ENCODE data around the gene ZNF831.

The ZNF831 gene

GRCh38 chr20:59165396-59165795, 1.8 kb downstream of the ZNF831 start:
- Histone ChIP-seq H3K4me3 (ENCODE audit: low read length) (peak overlapping the region; percentile 11), H3K36me3 (ENCODE audit: control insufficient read depth, insufficient read depth, low read length) (no peaks in the 10 kb centered on the region), H3K9ac (ENCODE audit: low read length) (no peak overlapping the region), H3K4me1 (ENCODE audit: control insufficient read depth, insufficient read depth, low read length) (no peaks in the 10 kb centered on the region), H3K27ac (ENCODE audit: low read depth, low read length) (no peak overlapping the region), H3K27me3 (ENCODE audit: control insufficient read depth, insufficient read depth, low read length) (no peaks in the 10 kb centered on the region)

- Histone ChIP-seq H3K4me1 (ENCODE audit: control insufficient read depth, insufficient read depth, low read length) (no peaks in the 10 kb centered on the region), H3K4me3 (ENCODE audit: low read length) (no peak overlapping the region), H3K9ac (ENCODE audit: low read length) (no peak overlapping the region), H3K27ac (ENCODE audit: low read depth, low read length) (no peak overlapping the region), H3K36me3 (ENCODE audit: control insufficient read depth, insufficient read depth, low read length) (no peaks in the 10 kb centered on the region), H3K27me3 (ENCODE audit: control insufficient read depth, insufficient read depth, low read length) (no peaks in the 10 kb centered on the region)
These were observed 2.5 kb downstream of the ZNF831 start for GRCh38 chr20:59165891-59166709.

- no peak overlapping the region for H3K4me3 ChIP-seq (ENCODE audit: low read length)
- H3K27ac ChIP-seq (ENCODE audit: low read depth, low read length): no peak overlapping the region
These were observed 7.1 kb downstream of the ZNF831 start for GRCh38 chr20:59170406-59171349.

GRCh38 chr20:59171986-59172385, 8.4 kb downstream of the ZNF831 start:
- H3K4me1 ChIP-seq (ENCODE audit: control insufficient read depth, insufficient read depth, low read length): no peaks in the 10 kb centered on the region

More at GRCh38 chr20:59170406-59171349, 7.1 kb downstream of the ZNF831 start:
- Histone ChIP-seq H3K27me3 (ENCODE audit: control insufficient read depth, insufficient read depth, low read length) (no peaks in the 10 kb centered on the region), H3K9ac (ENCODE audit: low read length) (no peak overlapping the region), H3K36me3 (ENCODE audit: control insufficient read depth, insufficient read depth, low read length) (no peaks in the 10 kb centered on the region), H3K4me1 (ENCODE audit: control insufficient read depth, insufficient read depth, low read length) (no peaks in the 10 kb centered on the region)

GRCh38 chr20:59173938-59174491, 10.4 kb downstream of the ZNF831 start:
- H3K4me3 ChIP-seq (ENCODE audit: low read length): no peak overlapping the region
- H3K4me1 ChIP-seq (ENCODE audit: control insufficient read depth, insufficient read depth, low read length): no peaks in the 10 kb centered on the region
- no peak overlapping the region for H3K9ac ChIP-seq (ENCODE audit: low read length)
- H3K27me3 ChIP-seq (ENCODE audit: control insufficient read depth, insufficient read depth, low read length): no peaks in the 10 kb centered on the region
- H3K27ac ChIP-seq (ENCODE audit: low read depth, low read length): no peak overlapping the region
- no peaks in the 10 kb centered on the region for H3K36me3 ChIP-seq (ENCODE audit: control insufficient read depth, insufficient read depth, low read length)

More at GRCh38 chr20:59171986-59172385, 8.4 kb downstream of the ZNF831 start:
- Histone ChIP-seq H3K9ac (ENCODE audit: low read length) (no peak overlapping the region), H3K27ac (ENCODE audit: low read depth, low read length) (no peak overlapping the region), H3K4me3 (ENCODE audit: low read length) (no peak overlapping the region), H3K36me3 (ENCODE audit: control insufficient read depth, insufficient read depth, low read length) (no peaks in the 10 kb centered on the region), H3K27me3 (ENCODE audit: control insufficient read depth, insufficient read depth, low read length) (no peaks in the 10 kb centered on the region)

GRCh38 chr20:59175002-59175401, 11.4 kb downstream of the ZNF831 start:
- no peaks in the 10 kb centered on the region for H3K36me3 ChIP-seq (ENCODE audit: control insufficient read depth, insufficient read depth, low read length)
- no peaks in the 10 kb centered on the region for H3K27me3 ChIP-seq (ENCODE audit: control insufficient read depth, insufficient read depth, low read length)

GRCh38 chr20:59175861-59176260, 12.2 kb downstream of the ZNF831 start:
- H3K4me1 ChIP-seq (ENCODE audit: control insufficient read depth, insufficient read depth, low read length): no peaks in the 10 kb centered on the region
- H3K4me3 ChIP-seq (ENCODE audit: low read length): no peak overlapping the region
- no peak overlapping the region for H3K9ac ChIP-seq (ENCODE audit: low read length)
- H3K36me3 ChIP-seq (ENCODE audit: control insufficient read depth, insufficient read depth, low read length): no peaks in the 10 kb centered on the region
- H3K27me3 ChIP-seq (ENCODE audit: control insufficient read depth, insufficient read depth, low read length): no peaks in the 10 kb centered on the region
- no peak overlapping the region for H3K27ac ChIP-seq (ENCODE audit: low read depth, low read length)

More at GRCh38 chr20:59175002-59175401, 11.4 kb downstream of the ZNF831 start:
- Histone ChIP-seq H3K27ac (ENCODE audit: low read depth, low read length) (no peak overlapping the region), H3K4me3 (ENCODE audit: low read length) (no peak overlapping the region), H3K9ac (ENCODE audit: low read length) (no peak overlapping the region), H3K4me1 (ENCODE audit: control insufficient read depth, insufficient read depth, low read length) (no peaks in the 10 kb centered on the region)

GRCh38 chr20:59176812-59177211, 13.2 kb downstream of the ZNF831 start:
- Histone ChIP-seq H3K9ac (ENCODE audit: low read length) (no peak overlapping the region), H3K27ac (ENCODE audit: low read depth, low read length) (no peak overlapping the region)

GRCh38 chr20:59177266-59178250, 13.9 kb downstream of the ZNF831 start:
- Histone ChIP-seq H3K4me3 (ENCODE audit: low read length) (no peak overlapping the region), H3K27ac (ENCODE audit: low read depth, low read length) (no peak overlapping the region)

More at GRCh38 chr20:59176812-59177211, 13.2 kb downstream of the ZNF831 start:
- H3K36me3 ChIP-seq (ENCODE audit: control insufficient read depth, insufficient read depth, low read length): no peaks in the 10 kb centered on the region
- H3K27me3 ChIP-seq (ENCODE audit: control insufficient read depth, insufficient read depth, low read length): no peaks in the 10 kb centered on the region
- no peak overlapping the region for H3K4me3 ChIP-seq (ENCODE audit: low read length)
- no peaks in the 10 kb centered on the region for H3K4me1 ChIP-seq (ENCODE audit: control insufficient read depth, insufficient read depth, low read length)

GRCh38 chr20:59178983-59179595, 15.5 kb downstream of the ZNF831 start:
- Histone ChIP-seq H3K36me3 (ENCODE audit: control insufficient read depth, insufficient read depth, low read length) (no peaks in the 10 kb centered on the region), H3K9ac (ENCODE audit: low read length) (no peak overlapping the region), H3K4me3 (ENCODE audit: low read length) (no peak overlapping the region), H3K4me1 (ENCODE audit: control insufficient read depth, insufficient read depth, low read length) (no peaks in the 10 kb centered on the region), H3K27me3 (ENCODE audit: control insufficient read depth, insufficient read depth, low read length) (no peaks in the 10 kb centered on the region), H3K27ac (ENCODE audit: low read depth, low read length) (no peak overlapping the region)

More at GRCh38 chr20:59177266-59178250, 13.9 kb downstream of the ZNF831 start:
- H3K4me1 ChIP-seq (ENCODE audit: control insufficient read depth, insufficient read depth, low read length): no peaks in the 10 kb centered on the region
- no peaks in the 10 kb centered on the region for H3K27me3 ChIP-seq (ENCODE audit: control insufficient read depth, insufficient read depth, low read length)
- H3K9ac ChIP-seq (ENCODE audit: low read length): no peak overlapping the region
- H3K36me3 ChIP-seq (ENCODE audit: control insufficient read depth, insufficient read depth, low read length): no peaks in the 10 kb centered on the region

GRCh38 chr20:59179988-59180387, 16.4 kb downstream of the ZNF831 start:
- H3K36me3 ChIP-seq (ENCODE audit: control insufficient read depth, insufficient read depth, low read length): no peaks in the 10 kb centered on the region
- no peak overlapping the region for H3K9ac ChIP-seq (ENCODE audit: low read length)
- no peaks in the 10 kb centered on the region for H3K4me1 ChIP-seq (ENCODE audit: control insufficient read depth, insufficient read depth, low read length)
- H3K4me3 ChIP-seq (ENCODE audit: low read length): no peak overlapping the region
- no peaks in the 10 kb centered on the region for H3K27me3 ChIP-seq (ENCODE audit: control insufficient read depth, insufficient read depth, low read length)
- no peak overlapping the region for H3K27ac ChIP-seq (ENCODE audit: low read depth, low read length)

Data from rectal smooth muscle tissue (tissue), 1 donor.